GM21360 (cell line): ENCODE results near the gene VLDLR.
"Not testable (repeated sequence)": the region's sequence is repeated elsewhere in the genome, so short reads cannot be mapped to it uniquely, and the experiment has no call there.

Experiments
- ATAC-seq: cut with Tn5 transposase; IDR thresholded peaks from one replicate; pipeline ENCODE4 v1.9.1; 2021; ENCODE audit warnings: mild to moderate bottlenecking, moderate library complexity; ENCODE audit not compliant: unreplicated experiment

The VLDLR gene

DNA sequence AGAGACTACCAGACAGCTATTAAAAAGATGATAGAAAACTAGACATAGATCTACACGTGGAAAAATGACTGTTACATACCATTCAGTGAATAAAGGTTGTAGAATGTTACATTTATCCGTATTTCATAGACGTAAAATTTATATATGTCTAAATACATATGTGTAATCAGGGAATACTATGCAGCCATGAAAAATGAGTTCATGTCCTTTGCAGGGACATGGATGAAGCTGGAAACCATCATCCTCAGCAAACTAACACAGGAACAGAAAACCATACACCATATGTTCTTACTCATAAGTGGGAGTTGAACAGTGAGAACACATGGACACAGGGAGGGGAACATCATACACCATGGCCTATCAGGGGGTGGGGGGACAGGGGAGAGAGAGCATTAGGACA lies 85.7 kb downstream of the VLDLR start:
- not testable (repeated sequence) for ATAC-seq
